GM18951 (cell line): ENCODE measurements around the gene DGLUCY.

Source experiments
- POLR2A ChIP-seq: IDR thresholded peaks from 4 replicates; pipeline ENCODE4 v1.6.1; 2011; ENCODE audit warnings: mild to moderate bottlenecking; ENCODE audit not compliant: insufficient read length, insufficient read depth; ENCODE audit errors: extremely low read depth
- in situ Hi-C: fragments of 300-500 bp; cut with MboI; formaldehyde crosslinking; loops from one replicate; pipeline ENCODE4 v1.12.0; 2022; ENCODE audit warnings: low sequenced_read_pairs, mixed read lengths, inconsistent platforms; ENCODE audit not compliant: unreplicated experiment

DGLUCY gene

DNA sequence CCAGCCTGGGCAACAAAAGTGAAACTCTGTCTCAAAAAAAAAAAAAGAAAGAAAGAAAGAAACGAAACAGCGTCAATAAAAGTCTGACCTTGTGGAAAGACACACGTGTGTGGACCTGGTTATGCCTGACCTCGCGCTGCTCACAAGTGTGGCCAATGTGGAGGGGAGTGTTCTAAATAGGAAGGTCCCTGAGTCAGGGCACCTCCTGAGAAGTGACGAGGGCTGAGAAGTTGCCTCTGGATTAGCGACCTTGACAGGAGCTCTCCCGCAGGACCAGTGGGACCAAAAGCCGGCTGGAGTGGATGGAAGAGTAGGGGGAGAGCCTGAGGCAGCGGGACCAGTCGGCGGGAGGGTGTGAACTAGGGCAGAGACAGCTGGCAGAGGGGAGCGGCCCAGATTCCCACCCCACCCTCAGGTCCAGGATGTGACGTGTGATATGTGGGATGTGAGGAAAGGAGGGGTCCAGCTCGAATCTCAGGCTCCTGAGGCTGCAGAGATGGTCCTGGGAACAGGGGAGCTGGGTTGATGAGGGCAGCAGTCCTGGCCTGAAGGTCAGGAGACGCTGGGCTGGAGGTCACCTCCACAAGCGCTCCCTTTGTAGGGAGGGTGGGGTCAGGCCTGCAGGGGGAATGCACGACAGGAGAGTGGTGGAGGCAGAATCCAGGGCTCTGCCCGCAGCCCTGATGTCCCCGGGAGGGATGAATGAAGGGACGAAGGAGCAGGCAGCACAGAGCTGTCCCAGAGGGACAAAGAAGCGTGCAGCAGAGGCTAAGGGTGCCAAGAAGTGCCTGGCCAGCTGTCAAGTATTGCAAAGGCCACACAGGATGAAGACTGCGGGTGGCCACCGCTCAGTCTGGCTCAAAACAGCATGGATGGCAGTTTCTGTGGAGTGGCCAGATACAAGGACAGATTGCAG, 155.5 kb downstream of the DGLUCY start:
- peak; percentile 12 for TF ChIP-seq POLR2A
- in situ Hi-C loops: no loop called here

DNA sequence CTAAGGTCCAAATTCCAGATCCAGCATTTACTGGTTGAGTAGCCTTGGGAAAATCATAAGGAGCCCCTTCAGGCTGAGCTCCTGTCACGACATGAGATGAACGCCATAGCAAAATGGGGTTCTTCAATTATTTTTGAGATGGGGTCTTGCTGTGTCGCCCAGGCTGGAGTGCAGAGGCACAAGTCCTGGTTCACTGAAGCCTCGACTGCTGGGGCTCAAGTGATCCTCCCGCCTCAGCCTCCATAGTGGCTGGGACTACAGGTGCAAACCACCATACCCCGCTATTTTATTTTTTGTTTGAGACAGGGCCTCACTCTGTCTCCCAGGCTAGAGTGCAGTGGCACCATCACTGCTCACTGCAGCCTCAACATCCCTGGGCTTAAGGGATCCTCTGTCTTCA, 156.3 kb downstream of the DGLUCY start:
- TF ChIP-seq POLR2A: no peak
- in situ Hi-C loops: no loop called here

DNA sequence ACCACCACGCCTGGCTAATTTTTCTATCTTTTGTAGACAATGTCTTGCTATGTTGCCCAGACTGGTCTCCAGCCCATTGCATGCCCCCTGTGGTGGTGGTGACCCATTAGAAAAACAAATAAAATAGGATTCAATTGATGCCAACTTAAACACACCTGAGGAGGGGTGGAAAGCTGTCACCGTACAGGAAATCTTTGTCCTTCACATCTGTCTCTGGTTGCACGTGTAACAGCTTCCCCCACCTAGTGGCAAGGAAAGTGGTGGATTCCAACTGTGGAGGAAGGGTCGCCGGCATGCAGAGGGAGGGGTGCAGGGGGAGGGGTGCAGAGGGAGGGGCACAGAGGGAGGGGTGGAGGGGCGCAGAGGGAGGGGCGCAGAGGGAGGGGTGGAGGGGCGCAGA, 156.7 kb downstream of the DGLUCY start:
- in situ Hi-C loops: no loop called here
- no peak for TF ChIP-seq POLR2A

DNA sequence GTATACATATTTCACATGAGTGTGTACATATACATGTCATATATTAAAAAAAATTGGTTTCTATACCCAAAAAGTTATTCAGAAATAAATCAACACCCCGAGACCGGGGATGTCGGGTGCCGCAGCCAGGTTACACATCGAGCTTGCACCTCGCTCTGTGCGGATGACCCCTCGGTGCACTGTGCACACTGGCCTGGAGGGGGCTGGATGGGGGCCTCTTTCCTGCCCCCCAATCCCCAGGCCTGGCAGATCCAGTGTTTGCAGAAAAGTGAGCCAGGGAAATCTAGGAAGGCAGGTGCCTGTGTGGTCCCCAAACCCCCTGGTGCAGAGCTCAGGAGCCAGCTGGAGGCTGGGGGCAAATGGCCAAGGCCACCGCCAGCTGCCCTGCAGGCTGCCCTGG, 157.8 kb downstream of the DGLUCY start:
- in situ Hi-C loops: no loop called here
- no peak for TF ChIP-seq POLR2A

DNA sequence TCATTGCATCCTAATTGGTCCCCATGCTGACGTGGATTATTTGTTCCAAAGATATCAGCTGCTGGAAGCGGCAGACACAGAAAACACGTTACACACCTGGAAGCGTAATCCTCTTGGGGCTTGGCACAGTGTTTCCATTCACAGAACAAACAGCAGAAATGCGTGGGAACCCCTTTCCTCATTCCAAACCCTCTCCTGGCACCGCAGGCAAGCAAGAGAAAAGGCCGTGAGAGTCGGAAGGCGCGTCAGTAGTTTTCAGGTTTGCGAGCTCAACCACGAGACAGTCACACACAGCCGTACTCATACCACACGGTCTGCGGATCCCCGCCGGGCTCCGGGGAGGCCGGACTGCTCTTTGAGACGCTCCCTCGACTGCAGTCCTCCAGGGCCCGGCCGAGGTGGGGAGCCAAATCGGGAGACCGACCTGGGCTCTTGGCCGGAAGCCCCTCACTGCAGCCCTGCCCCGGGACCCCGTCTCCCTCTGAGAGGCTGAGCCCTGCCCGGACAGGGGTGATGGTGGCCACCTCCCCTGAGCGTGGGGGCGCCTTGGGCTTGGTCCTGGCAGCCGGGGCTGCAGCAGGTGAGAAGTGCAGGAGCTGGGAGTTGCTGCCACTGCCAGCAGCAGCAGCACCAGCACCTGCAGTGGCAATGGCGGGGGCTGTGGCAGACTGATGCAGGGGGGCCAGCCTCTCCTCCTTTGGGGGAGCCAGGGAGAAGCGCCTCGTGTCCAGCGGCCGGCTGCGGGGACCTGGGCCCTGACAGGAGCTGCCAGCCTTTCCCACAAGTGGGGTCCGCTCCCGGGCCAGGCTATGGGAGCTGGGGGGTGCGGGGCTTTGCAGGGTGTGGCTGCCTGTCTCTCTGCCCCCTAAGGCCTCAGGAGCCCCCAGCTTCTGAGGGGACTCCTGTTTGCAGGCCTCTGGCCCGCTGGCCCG, 158.7 kb downstream of the DGLUCY start:
- no peak for TF ChIP-seq POLR2A
- in situ Hi-C loops: no loop called here

DNA sequence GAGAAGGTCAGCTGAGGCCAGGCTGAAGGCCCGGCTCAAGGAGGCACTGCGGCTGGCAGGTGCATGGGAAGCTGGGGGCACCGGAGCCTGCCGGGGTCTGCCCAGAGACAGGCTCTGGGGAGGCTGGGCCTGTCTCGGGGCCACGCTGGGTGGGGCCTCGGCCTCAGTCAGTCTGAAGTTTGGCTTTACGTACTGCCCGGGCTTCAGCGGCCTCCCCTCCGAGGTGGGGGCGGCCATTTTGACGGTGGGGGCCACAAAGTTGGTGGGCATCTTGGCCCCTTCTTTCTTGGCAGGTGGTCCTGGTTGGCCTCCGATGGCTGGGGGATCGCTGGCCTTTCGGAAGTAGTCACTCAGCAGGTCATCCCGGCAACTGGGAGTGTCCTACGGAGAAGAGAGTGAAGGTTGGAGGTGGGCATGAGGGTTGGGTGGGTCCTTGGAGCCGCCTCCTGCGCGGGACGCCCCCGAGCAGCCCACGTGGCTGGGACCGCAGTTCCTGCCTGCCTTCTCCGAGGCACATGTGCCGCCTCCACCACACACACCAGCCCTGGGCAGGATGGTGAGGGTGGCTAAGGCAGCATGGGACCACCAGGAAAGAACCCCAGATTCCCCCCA, 159.5 kb downstream of the DGLUCY start:
- no peak for TF ChIP-seq POLR2A
- in situ Hi-C loops: no loop called here

DNA sequence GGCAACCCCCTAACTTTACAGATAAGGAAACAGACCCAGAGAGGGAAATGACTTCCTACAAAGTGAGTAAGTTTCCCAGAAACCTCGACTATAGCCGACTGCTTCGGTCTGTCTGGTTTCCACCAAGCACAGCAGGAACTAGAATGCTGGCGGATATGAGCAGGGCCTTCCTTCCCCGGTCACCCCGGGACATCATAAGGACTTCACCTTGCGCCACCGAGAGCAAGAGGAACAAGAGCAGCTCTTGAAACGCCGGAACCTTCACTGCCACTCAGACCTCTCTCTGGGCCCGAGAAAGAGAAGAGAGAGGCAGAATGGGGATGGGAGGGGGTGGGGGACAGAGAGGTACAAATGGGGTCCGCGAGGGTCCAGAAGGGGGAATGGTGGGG, 160.0 kb downstream of the DGLUCY start:
- in situ Hi-C loops: no loop called here

DNA sequence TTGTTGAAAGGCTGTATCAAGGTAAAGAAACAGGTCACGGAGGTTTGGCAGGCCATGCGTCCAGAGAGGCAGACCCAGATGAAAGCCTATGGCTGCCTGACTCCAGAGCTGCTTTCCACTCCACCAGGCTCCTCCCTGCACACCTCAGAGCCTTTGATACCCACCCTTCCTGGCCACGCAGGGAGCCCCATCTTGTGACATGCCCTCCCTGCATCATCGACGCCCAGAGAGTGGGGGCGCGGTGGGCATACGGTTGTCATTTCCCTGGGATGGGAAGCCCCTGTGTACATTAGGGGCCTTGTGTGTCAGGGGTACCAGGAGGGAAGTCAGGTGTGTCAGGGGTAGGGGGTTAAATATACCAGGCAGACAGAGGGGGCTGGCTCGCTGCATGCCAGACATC, 160.9 kb downstream of the DGLUCY start:
- in situ Hi-C loops: loop anchor here (25.0 kb wide), 1 partner anchor 362 kb away; no protein-coding TSS in a partner anchor
- no peak for TF ChIP-seq POLR2A

More for the DNA sequence above, 160.0 kb downstream of the DGLUCY start:
- no peak for TF ChIP-seq POLR2A
